ENCODE data around the gene SECTM1. TPM values are rescaled to one million over a fixed set of nuclear protein-coding genes. Genes with fewer than 3 reads are reported as not detected.
A peak's percentile ranks its signal among the peaks of the same experiment; 100 is the strongest.

Gene SECTM1
- total and polyA plus RNA-seq, 9 of the 15 experiments (the other 6 are each of a cell fraction or from before 2014, with no cell fraction given), result 0.11 to 0.46 (median 0.18) TPM; not detected in 6

- TF ChIP-seq ZBTB40 (IDR thresholded peaks at IDR 0.05), result peak; percentile 9; the same call in 1 of the 2 replicates
- TF ChIP-seq ZBTB40 (CRISPR knock-in tag; IDR thresholded peaks at IDR 0.05), result no peak
- TF ChIP-seq RB1 (IDR thresholded peaks at IDR 0.05; ENCODE audit: low read depth), result peak; percentile 58
- no peak for TF ChIP-seq SREBF2 (CRISPR knock-in tag; IDR thresholded peaks at IDR 0.05)
- no peak for TF ChIP-seq BCL6 (CRISPR knock-in tag; IDR thresholded peaks at IDR 0.05)
- TF ChIP-seq ZNF512 (tag; IDR thresholded peaks at IDR 0.05), result no peak
- peak; percentile 74 for TF ChIP-seq TAF9B (IDR thresholded peaks at IDR 0.05; ENCODE audit: partially characterized antibody)
- TF ChIP-seq FOS (IDR thresholded peaks at IDR 0.05; ENCODE audit: extremely low read depth, insufficient read length), result peak; percentile 91
- no peak for TF ChIP-seq BRF2 (IDR thresholded peaks at IDR 0.05; ENCODE audit: borderline replicate concordance, insufficient read depth, insufficient read length)
- TF ChIP-seq, protein P1, sequence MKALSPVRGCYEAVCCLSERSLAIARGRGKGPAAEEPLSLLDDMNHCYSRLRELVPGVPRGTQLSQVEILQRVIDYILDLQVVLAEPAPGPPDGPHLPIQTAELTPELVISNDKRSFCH (CRISPR knock-in tag; IDR thresholded peaks at IDR 0.05), result no peak
- TF ChIP-seq, protein P1 (tag; IDR thresholded peaks at IDR 0.05), result peak; percentile 89
- peak; percentile 87 for TF ChIP-seq BCOR (IDR thresholded peaks at IDR 0.05)
- TF ChIP-seq ETV6 (IDR thresholded peaks at IDR 0.05; ENCODE audit: borderline replicate concordance in 1 of 2, low read depth in 2 of 2, low read length in 1 of 2), result no peak
- no peak; the same call in 1 of the 2 replicates for TF ChIP-seq ETV6 (CRISPR knock-in tag; IDR thresholded peaks at IDR 0.05; ENCODE audit: borderline replicate concordance)
- peak; percentile 81 for TF ChIP-seq FOXJ2 (tag; IDR thresholded peaks at IDR 0.05)
- TF ChIP-seq NR3C1 (CRISPR knock-in tag; IDR thresholded peaks at IDR 0.05), result no peak
Measured at GRCh38 chr17:82292251-82293154, 41.1 kb downstream of the SECTM1 start (continued).
